Neural cell (in vitro differentiated cells): ENCODE results near the gene DNAAF3.

Source experiments
- EP300 ChIP-seq: fragments of 450-650 bp; conservative IDR thresholded peaks from 2 replicates; pipeline ENCODE4 v1.6.1; 2014; ENCODE audit warnings: antibody characterized with exemption, mild to moderate bottlenecking, moderate library complexity; ENCODE audit not compliant: poor library complexity, severe bottlenecking
- EZH2 ChIP-seq: fragments of 200-600, 300-800 bp; shearing (Covaris generic), sonication (generic); IDR thresholded peaks from 2 replicates; pipeline ENCODE4 v1.6.1; 2014; ENCODE audit warnings: antibody characterized with exemption, low read length, borderline replicate concordance, mild to moderate bottlenecking; ENCODE audit not compliant: insufficient read depth, poor library complexity, severe bottlenecking
- MXI1 ChIP-seq: fragments of 450-650 bp; conservative IDR thresholded peaks from 2 replicates; pipeline ENCODE4 v1.6.1; 2014; ENCODE audit warnings: antibody characterized with exemption, mild to moderate bottlenecking; ENCODE audit not compliant: poor library complexity, severe bottlenecking
- POLR2AphosphoS5 ChIP-seq: IDR thresholded peaks from 2 replicates; pipeline ENCODE4 v1.6.1; 2012
- RAD21 ChIP-seq: fragments of 450-650 bp; conservative IDR thresholded peaks from 2 replicates; pipeline ENCODE4 v1.6.1; 2014; ENCODE audit warnings: antibody characterized with exemption, mild to moderate bottlenecking, moderate library complexity
- TAF1 ChIP-seq: IDR thresholded peaks from 2 replicates; pipeline ENCODE4 v1.6.1; 2012; ENCODE audit warnings: low read depth
- TF ChIP-seq, protein P1 (sequence below): fragments of 450-650 bp; IDR thresholded peaks from 2 replicates; pipeline ENCODE4 v1.5.1; 2014; ENCODE audit warnings: antibody characterized with exemption, mild to moderate bottlenecking, moderate library complexity; ENCODE audit not compliant: poor library complexity, severe bottlenecking
- TF ChIP-seq, protein P2 (sequence below): IDR thresholded peaks from 2 replicates; pipeline ENCODE4 v1.6.1; 2012; ENCODE audit warnings: borderline replicate concordance

DNA sequence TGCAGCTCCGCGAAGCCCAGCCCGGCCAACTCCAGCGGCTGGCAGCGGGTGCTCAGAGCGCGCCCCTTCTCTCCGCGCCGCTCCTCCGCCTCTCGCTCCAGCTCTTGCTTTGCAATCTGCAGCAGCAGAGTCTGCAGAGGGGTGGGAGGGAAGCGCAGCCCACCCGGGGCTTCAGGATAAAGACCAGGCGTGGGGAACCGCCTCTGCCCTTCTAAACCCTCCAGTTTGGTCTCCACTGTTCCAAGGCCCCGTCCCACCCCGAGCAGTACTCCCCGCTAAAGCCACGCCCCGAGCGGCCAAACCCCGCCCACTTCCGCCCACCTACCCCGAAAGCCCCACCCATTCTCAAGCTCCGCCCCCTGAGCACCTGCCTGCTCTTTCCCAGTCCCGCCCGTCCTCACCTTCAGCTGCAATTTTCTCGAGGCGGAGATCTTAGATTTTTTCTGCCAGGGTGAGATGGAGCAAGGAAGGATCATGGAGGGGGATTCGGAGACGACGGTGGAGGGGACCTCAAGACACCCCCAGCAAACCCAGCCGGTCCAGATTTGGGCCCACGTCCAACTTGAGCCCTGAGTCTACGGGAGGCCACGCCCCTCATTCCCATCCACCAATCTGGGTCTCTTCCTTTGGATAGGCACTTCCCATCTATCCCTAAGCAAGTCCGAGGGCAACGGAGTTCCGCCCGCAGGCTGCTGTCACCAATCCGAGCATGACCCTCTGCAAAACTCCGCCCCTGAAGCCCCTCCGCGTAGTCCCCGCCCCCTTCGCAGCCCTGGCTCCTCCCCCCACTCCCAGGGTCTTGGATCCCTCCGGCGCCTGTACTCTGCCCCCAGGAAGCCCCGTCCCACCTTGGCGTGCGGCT lies 10.0 kb downstream of the DNAAF3 start:
- TF ChIP-seq EP300 (no peak), EZH2 (no peak), POLR2AphosphoS5 (no peak), MXI1 (no peak), RAD21 (no peak), TAF1 (no peak)
- TF ChIP-seq, protein P1, sequence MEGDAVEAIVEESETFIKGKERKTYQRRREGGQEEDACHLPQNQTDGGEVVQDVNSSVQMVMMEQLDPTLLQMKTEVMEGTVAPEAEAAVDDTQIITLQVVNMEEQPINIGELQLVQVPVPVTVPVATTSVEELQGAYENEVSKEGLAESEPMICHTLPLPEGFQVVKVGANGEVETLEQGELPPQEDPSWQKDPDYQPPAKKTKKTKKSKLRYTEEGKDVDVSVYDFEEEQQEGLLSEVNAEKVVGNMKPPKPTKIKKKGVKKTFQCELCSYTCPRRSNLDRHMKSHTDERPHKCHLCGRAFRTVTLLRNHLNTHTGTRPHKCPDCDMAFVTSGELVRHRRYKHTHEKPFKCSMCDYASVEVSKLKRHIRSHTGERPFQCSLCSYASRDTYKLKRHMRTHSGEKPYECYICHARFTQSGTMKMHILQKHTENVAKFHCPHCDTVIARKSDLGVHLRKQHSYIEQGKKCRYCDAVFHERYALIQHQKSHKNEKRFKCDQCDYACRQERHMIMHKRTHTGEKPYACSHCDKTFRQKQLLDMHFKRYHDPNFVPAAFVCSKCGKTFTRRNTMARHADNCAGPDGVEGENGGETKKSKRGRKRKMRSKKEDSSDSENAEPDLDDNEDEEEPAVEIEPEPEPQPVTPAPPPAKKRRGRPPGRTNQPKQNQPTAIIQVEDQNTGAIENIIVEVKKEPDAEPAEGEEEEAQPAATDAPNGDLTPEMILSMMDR, result no peak
- TF ChIP-seq, protein P2, sequence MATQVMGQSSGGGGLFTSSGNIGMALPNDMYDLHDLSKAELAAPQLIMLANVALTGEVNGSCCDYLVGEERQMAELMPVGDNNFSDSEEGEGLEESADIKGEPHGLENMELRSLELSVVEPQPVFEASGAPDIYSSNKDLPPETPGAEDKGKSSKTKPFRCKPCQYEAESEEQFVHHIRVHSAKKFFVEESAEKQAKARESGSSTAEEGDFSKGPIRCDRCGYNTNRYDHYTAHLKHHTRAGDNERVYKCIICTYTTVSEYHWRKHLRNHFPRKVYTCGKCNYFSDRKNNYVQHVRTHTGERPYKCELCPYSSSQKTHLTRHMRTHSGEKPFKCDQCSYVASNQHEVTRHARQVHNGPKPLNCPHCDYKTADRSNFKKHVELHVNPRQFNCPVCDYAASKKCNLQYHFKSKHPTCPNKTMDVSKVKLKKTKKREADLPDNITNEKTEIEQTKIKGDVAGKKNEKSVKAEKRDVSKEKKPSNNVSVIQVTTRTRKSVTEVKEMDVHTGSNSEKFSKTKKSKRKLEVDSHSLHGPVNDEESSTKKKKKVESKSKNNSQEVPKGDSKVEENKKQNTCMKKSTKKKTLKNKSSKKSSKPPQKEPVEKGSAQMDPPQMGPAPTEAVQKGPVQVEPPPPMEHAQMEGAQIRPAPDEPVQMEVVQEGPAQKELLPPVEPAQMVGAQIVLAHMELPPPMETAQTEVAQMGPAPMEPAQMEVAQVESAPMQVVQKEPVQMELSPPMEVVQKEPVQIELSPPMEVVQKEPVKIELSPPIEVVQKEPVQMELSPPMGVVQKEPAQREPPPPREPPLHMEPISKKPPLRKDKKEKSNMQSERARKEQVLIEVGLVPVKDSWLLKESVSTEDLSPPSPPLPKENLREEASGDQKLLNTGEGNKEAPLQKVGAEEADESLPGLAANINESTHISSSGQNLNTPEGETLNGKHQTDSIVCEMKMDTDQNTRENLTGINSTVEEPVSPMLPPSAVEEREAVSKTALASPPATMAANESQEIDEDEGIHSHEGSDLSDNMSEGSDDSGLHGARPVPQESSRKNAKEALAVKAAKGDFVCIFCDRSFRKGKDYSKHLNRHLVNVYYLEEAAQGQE, result no peak
